GM12878 (cell line): ENCODE measurements around the gene KARS1. TPM values are rescaled to one million over a fixed set of nuclear protein-coding genes. Genes with fewer than 3 reads are reported as not detected.

Experiments used
- BACH1 ChIP-seq: fragments of 450-650 bp; IDR thresholded peaks from 2 replicates; pipeline ENCODE4 v1.6.1; 2017; ENCODE audit warnings: mild to moderate bottlenecking, borderline replicate concordance
- BHLHE40 ChIP-seq, 2 experiments: fragments of 450-650 bp in 1 of 2; IDR thresholded peaks; 2 replicates each; pipeline ENCODE4 v1.6.1; 2011 to 2017; ENCODE audit warnings: low read depth in 2 of 2, borderline replicate concordance in 1 of 2, improper control_type of control experiment in 1 of 2, low read length in 1 of 2, mild to moderate bottlenecking in 1 of 2
- CHD2 ChIP-seq: IDR thresholded peaks from 2 replicates; pipeline ENCODE4 v1.6.1; 2011; ENCODE audit warnings: low read depth, low read length, improper control_type of control experiment, borderline replicate concordance
- CREM ChIP-seq: IDR thresholded peaks from 2 replicates; pipeline ENCODE4 v1.6.1; 2014; ENCODE audit warnings: antibody characterized with exemption, low read depth
- DPF2 ChIP-seq: fragments of 450-650 bp; IDR thresholded peaks from 2 replicates; pipeline ENCODE4 v1.6.1; 2017; ENCODE audit warnings: mild to moderate bottlenecking
- E2F4 ChIP-seq: IDR thresholded peaks from 2 replicates; pipeline ENCODE4 v1.6.1; 2012; ENCODE audit warnings: low read depth, low read length, improper control_type of control experiment
- E4F1 ChIP-seq: fragments of 450-650 bp; IDR thresholded peaks from 2 replicates; pipeline ENCODE4 v1.6.1; 2018; ENCODE audit warnings: borderline replicate concordance, mild to moderate bottlenecking; ENCODE audit not compliant: partially characterized antibody
- EED ChIP-seq: sonication (generic); IDR thresholded peaks from 2 replicates; pipeline ENCODE4 v1.6.1; 2016; ENCODE audit warnings: antibody characterized with exemption, low read depth
- EGR1 ChIP-seq, 2 experiments: IDR thresholded peaks; 1 replicate in 1 of 2; 2 replicates in 1 of 2; pipeline ENCODE4 v1.6.1; 2011 to 2012; ENCODE audit warnings: low read depth in 2 of 2, low read length in 2 of 2, borderline replicate concordance in 1 of 2, mild to moderate bottlenecking in 1 of 2, moderate library complexity in 1 of 2
- GABPA ChIP-seq: IDR thresholded peaks from 2 replicates; pipeline ENCODE4 v1.6.1; 2014; ENCODE audit warnings: antibody characterized with exemption, low read depth, mild to moderate bottlenecking, inconsistent platforms
- HCFC1 ChIP-seq: fragments of 150-350 bp; IDR thresholded peaks from 2 replicates; pipeline ENCODE4 v1.6.1; 2014; ENCODE audit warnings: low read length
- MXI1 ChIP-seq: fragments of 150-350 bp; IDR thresholded peaks from 2 replicates; pipeline ENCODE4 v1.6.1; 2011; ENCODE audit warnings: low read depth, mild to moderate bottlenecking, inconsistent platforms, low read length, improper control_type of control experiment
- MYC ChIP-seq: IDR thresholded peaks from 2 replicates; pipeline ENCODE4 v1.6.1; 2011; ENCODE audit warnings: mild to moderate bottlenecking, low read length, moderate library complexity, inconsistent platforms; ENCODE audit not compliant: insufficient read depth, insufficient replicate concordance, insufficient read length, severe bottlenecking
- NBN ChIP-seq: fragments of 450-650 bp; IDR thresholded peaks from 2 replicates; pipeline ENCODE4 v1.6.1; 2016
- NR2F1 ChIP-seq: fragments of 450-650 bp; conservative IDR thresholded peaks from 2 replicates; pipeline ENCODE4 v1.6.1; 2017; ENCODE audit warnings: mild to moderate bottlenecking
- PAX5 ChIP-seq: IDR thresholded peaks from 2 replicates; pipeline ENCODE4 v1.6.1; 2011; ENCODE audit warnings: low read depth, low read length, borderline replicate concordance
- POLR2A ChIP-seq: IDR thresholded peaks from 2 replicates; pipeline ENCODE4 v1.6.1; 2011; ENCODE audit warnings: low read depth, mild to moderate bottlenecking, low read length
- POU2F2 ChIP-seq: IDR thresholded peaks from 3 replicates; pipeline ENCODE4 v1.6.1; 2011; ENCODE audit warnings: low read depth, mild to moderate bottlenecking, low read length, borderline replicate concordance
- RAD51 ChIP-seq: fragments of 450-650 bp; IDR thresholded peaks from 2 replicates; pipeline ENCODE4 v1.6.1; 2016; ENCODE audit warnings: moderate library complexity, mild to moderate bottlenecking, inconsistent platforms
- RUNX3 ChIP-seq: IDR thresholded peaks from 2 replicates; pipeline ENCODE4 v1.6.1; 2012; ENCODE audit warnings: low read length, inconsistent platforms
- SIN3A ChIP-seq: IDR thresholded peaks from 2 replicates; pipeline ENCODE4 v1.6.1; 2012; ENCODE audit warnings: low read depth, low read length, improper control_type of control experiment
- SIX5 ChIP-seq: IDR thresholded peaks from 2 replicates; pipeline ENCODE4 v1.6.1; 2011; ENCODE audit warnings: mild to moderate bottlenecking, low read depth, low read length, moderate library complexity; ENCODE audit not compliant: severe bottlenecking
- SMAD5 ChIP-seq: IDR thresholded peaks from 2 replicates; pipeline ENCODE4 v1.6.1; 2016; ENCODE audit warnings: antibody characterized with exemption, low read depth
- YBX1 ChIP-seq: fragments of 450-650 bp; IDR thresholded peaks from 2 replicates; pipeline ENCODE4 v1.6.1; 2016; ENCODE audit warnings: antibody characterized with exemption
- ZNF24 ChIP-seq: fragments of 450-650 bp; IDR thresholded peaks from 2 replicates; pipeline ENCODE4 v1.6.1; 2017; ENCODE audit warnings: antibody characterized with exemption, mild to moderate bottlenecking
- ZNF274 ChIP-seq: IDR thresholded peaks from one replicate; pipeline ENCODE4 v1.8.0; 2011; ENCODE audit not compliant: insufficient read length, insufficient read depth
- polyA plus RNA-seq, 11 experiments: library from polyadenylated mRNA; depleted of rRNA in 4 of 11; unstranded in 6 of 11; stranded (reverse) in 5 of 11; fragments of >200 nt; fragmentation: Nextera tagmentation in 4 of 11; fragmentation: Illumina TruSeq in 1 of 11; extraction: Ambion mirVana in 4 of 11; extraction: Trizol in 1 of 11; gene quantifications; 1 replicate in 1 of 11; 2 replicates in 10 of 11; pipeline versions ENCODE4 v1.2.1 to v1.2.3, GENCODE V29; 2011 to 2016; ENCODE audit warnings: inconsistent platforms in 2 of 11, missing spikeins in 2 of 11, low read depth in 1 of 11
- total RNA-seq, 4 experiments: library from RNA; depleted of rRNA in 3 of 4; stranded (reverse); fragments of >200 nt in 3 of 4; fragmentation: Illumina TruSeq in 1 of 4; extraction: Trizol in 1 of 4; gene quantifications; 2 replicates each; pipeline versions ENCODE4 v1.2.1 to v1.2.3, GENCODE V29; 2013 to 2021

The KARS1 gene
- total and polyA plus RNA-seq, 10 of the 15 experiments (the other 5 are each of a cell fraction or from before 2014, with no cell fraction given), result 187 to 312 (median 211) TPM

GRCh38 chr16:75622761-75623605, 24.5 kb downstream of the KARS1 start, which contains the start of gene ADAT1 (continued):
- TF ChIP-seq RUNX3 (peak; percentile 16; the same call in 1 of the 2 replicates), SIN3A (peak; percentile 91), CREM (peak; percentile 98), SIX5 (peak; percentile 88), MXI1 (peak; percentile 97), NR2F1 (0 out of 2 replicates have a peak, but pooled peaks have one; percentile 14), ZNF274 (no peak), EGR1 (IDR thresholded peaks at IDR 0.05; ENCODE audit: borderline replicate concordance in 1 of 2, low read depth in 2 of 2, low read length in 2 of 2) (peak in 1 of 2 experiments; percentile 70; a peak in 1 of 3 replicates), E4F1 (peak; percentile 67), YBX1 (no peak), HCFC1 (peak; percentile 95), CHD2 (peak; percentile 99), E2F4 (peak; percentile 74), ZNF24 (no peak), PAX5 (no peak), MYC (peak; percentile 60), SMAD5 (peak; percentile 93), POLR2A (peak; percentile 95), POU2F2 (peak; percentile 52; the same call in 2 of the 3 replicates), GABPA (peak; percentile 94), RAD51 (no peak), BHLHE40 (IDR thresholded peaks at IDR 0.05; ENCODE audit: borderline replicate concordance in 1 of 2, low read depth in 2 of 2, low read length in 1 of 2) (peak in 1 of 2 experiments; percentile 53; a peak in 1 of 4 replicates), BACH1 (0 out of 2 replicates have a peak, but pooled peaks have one; percentile 32), NBN (peak; percentile 100), EED (peak; percentile 28; the same call in 1 of the 2 replicates), DPF2 (0 out of 2 replicates have a peak, but pooled peaks have one; percentile 36)
